Smooth muscle cell (in vitro differentiated cells): Measurements from ENCODE around the gene NCOR2. TPM values are rescaled to one million over a fixed set of nuclear protein-coding genes. Genes with fewer than 3 reads are reported as not detected.
A peak's percentile ranks its signal among the peaks of the same experiment; 100 is the strongest.
"Not testable (repeated sequence)": the region's sequence is repeated elsewhere in the genome, so short reads cannot be mapped to it uniquely, and the experiment has no call there.

Experiments used
- DNase-seq: peaks from one replicate; lab custom pipeline; 2025; ENCODE audit not compliant: unreplicated experiment; lab: John Stamatoyannopoulos, UW
- H2AFZ ChIP-seq: fragments of 200-600 bp; sonication (generic); 2 replicates; pipeline ENCODE4 v1.6.0; 2016; ENCODE audit warnings: antibody characterized with exemption, low read depth, mild to moderate bottlenecking
- H3F3A ChIP-seq: fragments of 200-600 bp; sonication (generic); 2 replicates; pipeline ENCODE4 v1.6.0; 2017; ENCODE audit warnings: antibody characterized with exemption, low read depth
- H3K27ac ChIP-seq: fragments of 200-600 bp; sonication (generic); 2 replicates; pipeline ENCODE4 v1.5.1; 2016; ENCODE audit warnings: low read depth, mild to moderate bottlenecking
- H3K27me3 ChIP-seq: fragments of 200-600 bp; sonication (generic); 2 replicates; pipeline ENCODE4 v1.6.1; 2016; ENCODE audit warnings: low read depth, mild to moderate bottlenecking
- H3K36me3 ChIP-seq: fragments of 200-600 bp; sonication (generic); 2 replicates; pipeline ENCODE4 v1.5.1; 2016; ENCODE audit warnings: low read depth
- H3K4me1 ChIP-seq: fragments of 200-600 bp; sonication (generic); 2 replicates; pipeline ENCODE4 v1.5.1; 2016; ENCODE audit warnings: low read depth
- H3K4me2 ChIP-seq: fragments of 200-600 bp; sonication (generic); 2 replicates; pipeline ENCODE4 v1.6.0; 2016; ENCODE audit warnings: mild to moderate bottlenecking
- H3K4me3 ChIP-seq: fragments of 200-600 bp; sonication (generic); 2 replicates; pipeline ENCODE4 v1.5.1; 2016; ENCODE audit warnings: mild to moderate bottlenecking
- H3K79me2 ChIP-seq: fragments of 200-600 bp; sonication (generic); 2 replicates; pipeline ENCODE4 v1.6.0; 2016; ENCODE audit warnings: low read depth, mild to moderate bottlenecking
- H3K9ac ChIP-seq: fragments of 200-600 bp; sonication (generic); 2 replicates; pipeline ENCODE4 v1.6.0; 2016; ENCODE audit warnings: low read depth
- H3K9me3 ChIP-seq: fragments of 200-600 bp; sonication (generic); replicated peaks from 2 replicates; pipeline ENCODE4 v1.5.1; 2016; ENCODE audit warnings: low read depth
- H4K20me1 ChIP-seq: fragments of 200-600 bp; sonication (generic); 2 replicates; pipeline ENCODE4 v1.6.0; 2016; ENCODE audit warnings: low read depth
- CTCF ChIP-seq: fragments of 200-600 bp; sonication (generic); IDR thresholded peaks from 2 replicates; pipeline ENCODE4 v1.5.1; 2017; ENCODE audit warnings: borderline replicate concordance, mild to moderate bottlenecking, antibody characterized with exemption; ENCODE audit not compliant: insufficient read depth, poor library complexity, severe bottlenecking
- WGBS: methylation state at CpG from one replicate; pipeline ENCODE4 v1.1.7; 2016; ENCODE audit warnings: low lambda C conversion rate; 5-methylcytosine and 5-hydroxymethylcytosine counted together
- polyA plus RNA-seq: library from polyadenylated mRNA; unstranded; fragments of >200 nt; fragmentation: Nextera tagmentation; extraction: Ambion mirVana; gene quantifications from 2 replicates; pipeline ENCODE4 v1.2.1, GENCODE V29; 2016
- total RNA-seq: library from RNA; depleted of rRNA; stranded (reverse); fragments of >200 nt; gene quantifications from 2 replicates; pipeline ENCODE4 v1.2.3, GENCODE V29; 2014

Gene NCOR2
- total and polyA plus RNA-seq, 2 experiments from 2014 or later: 64.1 to 164 TPM

GRCh38 chr12:124588018-124588634 lies 20.7 kb upstream of the NCOR2 start:
- no peak for TF ChIP-seq CTCF
- Histone ChIP-seq H2AFZ (no peak overlapping the region), H3K79me2 (no peaks in the 10 kb centered on the region), H3K4me3 (no peak overlapping the region), H3K4me1 (no peaks in the 10 kb centered on the region), H3K9ac (peak overlapping the region; percentile 69), H3K36me3 (no peaks in the 10 kb centered on the region), H4K20me1 (no peaks in the 10 kb centered on the region), H3K4me2 (peak overlapping the region; percentile 76), H3K9me3 (no peaks in the 10 kb centered on the region), H3K27me3 (no peaks in the 10 kb centered on the region), H3K27ac (peak overlapping the region; percentile 89), H3F3A (peaks cover 10% of the 10 kb centered on the region)
- DNase-seq: no peak
- WGBS: 84% methylated on average over 4 of the region's 4 CpGs

GRCh38 chr12:124586756-124587155 lies 19.3 kb upstream of the NCOR2 start:
- no peaks in the 10 kb centered on the region for H3K79me2 ChIP-seq
- H3K27me3 ChIP-seq: no peaks in the 10 kb centered on the region
- 84% methylated on average over 11 of the region's 11 CpGs for WGBS
- H4K20me1 ChIP-seq: no peaks in the 10 kb centered on the region
- no peak overlapping the region for H3K4me2 ChIP-seq
- no peak overlapping the region for H3K27ac ChIP-seq
- no peaks in the 10 kb centered on the region for H3K9me3 ChIP-seq
- no peak for DNase-seq
- peaks cover 10% of the 10 kb centered on the region for H3F3A ChIP-seq
- H2AFZ ChIP-seq: no peak overlapping the region
- no peak for TF ChIP-seq CTCF
- H3K4me3 ChIP-seq: no peak overlapping the region
- H3K9ac ChIP-seq: no peak overlapping the region
- no peaks in the 10 kb centered on the region for H3K4me1 ChIP-seq
- no peaks in the 10 kb centered on the region for H3K36me3 ChIP-seq

GRCh38 chr12:124584494-124584893 lies 17.1 kb upstream of the NCOR2 start:
- H3K79me2 ChIP-seq, H3K4me2 ChIP-seq, DNase-seq, H3K27me3 ChIP-seq, H3K9me3 ChIP-seq, H3F3A ChIP-seq, H3K4me1 ChIP-seq, H4K20me1 ChIP-seq, H3K36me3 ChIP-seq, H3K27ac ChIP-seq, H3K9ac ChIP-seq, H3K4me3 ChIP-seq, H2AFZ ChIP-seq: not testable (repeated sequence)
- 96% methylated on average over 7 of the region's 7 CpGs for WGBS

GRCh38 chr12:124583854-124584253 lies 16.4 kb upstream of the NCOR2 start:
- H3K4me1 ChIP-seq: no peaks in the 10 kb centered on the region
- H3K36me3 ChIP-seq: no peaks in the 10 kb centered on the region
- DNase-seq: no peak
- no peaks in the 10 kb centered on the region for H3K27me3 ChIP-seq
- H3F3A ChIP-seq: peaks cover 10% of the 10 kb centered on the region
- H3K9ac ChIP-seq: no peak overlapping the region
- H3K4me2 ChIP-seq: no peak overlapping the region
- no peaks in the 10 kb centered on the region for H3K79me2 ChIP-seq
- 94% methylated on average over 10 of the region's 10 CpGs for WGBS
- H3K9me3 ChIP-seq: no peaks in the 10 kb centered on the region
- no peak overlapping the region for H2AFZ ChIP-seq
- TF ChIP-seq CTCF: no peak
- H4K20me1 ChIP-seq: no peaks in the 10 kb centered on the region
- H3K4me3 ChIP-seq: no peak overlapping the region
- H3K27ac ChIP-seq: no peak overlapping the region
